Brain microvascular endothelial cell (primary cell): ENCODE measurements around the gene DSPP.

Experiments used
- DNase-seq: peaks from one replicate; pipeline ENCODE4 v3.0.0-alpha.2; 2020
- H3K27ac ChIP-seq: fragments of 250-450 bp; sonication (Bioruptor Pico); 2 replicates; pipeline ENCODE4 v1.5.1; 2020; ENCODE audit warnings: mild to moderate bottlenecking, moderate library complexity
- H3K27me3 ChIP-seq: fragments of 250-450 bp; sonication (Bioruptor Pico); replicated peaks from 2 replicates; pipeline ENCODE4 v1.5.1; 2020; ENCODE audit warnings: mild to moderate bottlenecking
- H3K36me3 ChIP-seq: fragments of 250-450 bp; sonication (Bioruptor Pico); replicated peaks from 2 replicates; pipeline ENCODE4 v1.5.1; 2020; ENCODE audit warnings: mild to moderate bottlenecking
- H3K4me3 ChIP-seq: 2 replicates; pipeline ENCODE4 v1.5.1; 2011; ENCODE audit warnings: low read depth, mild to moderate bottlenecking, control low read depth, low read length, moderate library complexity
- in situ Hi-C: cut with HindIII; loops from 2 replicates; pipeline ENCODE4 v1.10.0; 2017; ENCODE audit warnings: low sequenced_read_pairs, low pct_ligation_motif_present
- TF ChIP-seq, protein P1 (sequence below): IDR thresholded peaks from 2 replicates; pipeline ENCODE4 v1.5.1; 2011; ENCODE audit warnings: low read depth, mild to moderate bottlenecking, moderate library complexity, low read length, control low read depth, inconsistent platforms; ENCODE audit errors: missing control alignments

Gene DSPP

DNA sequence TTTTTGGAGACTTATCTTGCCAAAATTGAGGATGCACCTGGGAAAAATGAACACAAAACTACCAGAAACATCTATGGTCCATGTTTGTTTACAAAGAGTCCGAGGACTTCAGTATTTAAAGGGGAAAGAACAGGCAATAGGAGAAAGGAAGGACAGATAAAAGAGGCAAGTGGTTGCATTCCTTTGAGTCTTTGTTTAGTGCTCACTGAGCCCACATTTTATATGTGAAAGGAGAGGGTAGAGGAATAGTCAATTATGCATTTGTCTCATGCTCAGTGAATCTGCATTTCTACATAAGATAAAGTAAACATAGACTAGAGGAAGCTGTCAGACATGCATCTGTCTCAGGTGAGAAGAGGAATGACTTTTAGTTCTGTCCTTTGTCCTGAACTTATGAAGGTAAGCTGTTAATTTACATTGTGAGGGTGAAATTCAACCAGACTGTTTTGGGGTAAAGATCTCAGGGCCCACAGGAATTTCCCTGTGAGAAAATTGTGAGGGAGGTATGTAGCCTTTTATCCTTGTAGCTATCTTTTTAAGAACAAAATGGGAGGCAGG lies 46.2 kb downstream of the DSPP start:
- H3K27ac ChIP-seq: no peak overlapping the region
- no peak overlapping the region for H3K4me3 ChIP-seq
- TF ChIP-seq, protein P1, sequence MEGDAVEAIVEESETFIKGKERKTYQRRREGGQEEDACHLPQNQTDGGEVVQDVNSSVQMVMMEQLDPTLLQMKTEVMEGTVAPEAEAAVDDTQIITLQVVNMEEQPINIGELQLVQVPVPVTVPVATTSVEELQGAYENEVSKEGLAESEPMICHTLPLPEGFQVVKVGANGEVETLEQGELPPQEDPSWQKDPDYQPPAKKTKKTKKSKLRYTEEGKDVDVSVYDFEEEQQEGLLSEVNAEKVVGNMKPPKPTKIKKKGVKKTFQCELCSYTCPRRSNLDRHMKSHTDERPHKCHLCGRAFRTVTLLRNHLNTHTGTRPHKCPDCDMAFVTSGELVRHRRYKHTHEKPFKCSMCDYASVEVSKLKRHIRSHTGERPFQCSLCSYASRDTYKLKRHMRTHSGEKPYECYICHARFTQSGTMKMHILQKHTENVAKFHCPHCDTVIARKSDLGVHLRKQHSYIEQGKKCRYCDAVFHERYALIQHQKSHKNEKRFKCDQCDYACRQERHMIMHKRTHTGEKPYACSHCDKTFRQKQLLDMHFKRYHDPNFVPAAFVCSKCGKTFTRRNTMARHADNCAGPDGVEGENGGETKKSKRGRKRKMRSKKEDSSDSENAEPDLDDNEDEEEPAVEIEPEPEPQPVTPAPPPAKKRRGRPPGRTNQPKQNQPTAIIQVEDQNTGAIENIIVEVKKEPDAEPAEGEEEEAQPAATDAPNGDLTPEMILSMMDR: no peak
- no peak for DNase-seq
- no peaks in the 10 kb centered on the region for H3K36me3 ChIP-seq
- no peaks in the 10 kb centered on the region for H3K27me3 ChIP-seq
- in situ Hi-C loops: no loop called here

DNA sequence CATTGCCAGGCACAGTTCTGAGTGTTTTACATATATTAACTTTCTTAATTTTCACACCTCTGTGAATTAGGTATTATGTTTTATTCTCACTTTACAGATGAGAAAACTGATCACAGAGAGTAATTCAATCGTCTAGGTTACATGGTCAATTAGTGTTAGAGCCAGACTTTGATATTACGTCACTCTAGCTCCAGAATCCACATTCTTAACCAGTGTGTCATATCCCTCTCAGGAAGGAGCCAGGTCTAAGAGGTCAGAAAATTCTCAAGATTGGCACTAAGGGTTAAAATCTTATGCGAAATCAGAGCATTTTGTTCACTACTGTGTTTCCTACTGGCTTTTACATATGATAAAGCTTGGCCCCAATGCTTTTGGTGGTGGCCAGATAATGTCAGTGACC lies 49.2 kb downstream of the DSPP start:
- DNase-seq: peak; percentile 64
- in situ Hi-C loops: no loop called here
- no peaks in the 10 kb centered on the region for H3K36me3 ChIP-seq
- peak overlapping the region; percentile 7 for H3K27ac ChIP-seq
- no peak overlapping the region for H3K4me3 ChIP-seq
- no peaks in the 10 kb centered on the region for H3K27me3 ChIP-seq
- TF ChIP-seq, protein P1: no peak

DNA sequence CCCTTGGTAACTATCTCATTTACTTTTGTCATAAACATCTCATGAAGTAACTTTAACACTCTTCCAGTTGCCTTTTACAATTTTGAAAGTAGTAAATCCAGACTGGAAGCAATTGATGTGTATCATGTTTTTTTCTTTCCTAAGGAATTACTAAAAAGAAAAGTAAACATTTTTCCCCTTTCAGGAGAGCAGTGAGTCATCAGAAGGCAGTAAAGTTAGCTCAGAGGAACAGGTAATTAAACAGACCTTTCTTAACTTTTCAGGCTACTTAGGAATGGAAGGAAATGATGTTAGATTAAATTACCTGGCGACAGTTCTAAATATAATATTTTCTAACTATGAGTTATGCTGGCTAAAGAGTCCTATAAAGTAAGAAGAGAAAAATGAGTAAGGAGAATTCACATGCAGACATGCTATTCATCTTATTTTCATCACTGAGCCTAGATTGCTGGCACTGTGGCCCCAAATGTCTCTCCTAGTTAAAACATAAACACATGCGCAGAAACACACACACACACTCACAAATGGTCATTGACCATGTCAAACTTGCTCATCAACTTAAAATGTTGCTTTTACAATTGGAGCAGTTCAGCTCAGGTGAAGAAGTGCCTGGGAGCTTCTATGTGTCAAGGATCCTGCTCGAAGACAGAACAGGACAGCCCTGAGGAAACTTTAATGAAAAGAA lies 51.1 kb downstream of the DSPP start:
- DNase-seq: no peak
- H3K27ac ChIP-seq: no peak overlapping the region
- H3K27me3 ChIP-seq: no peaks in the 10 kb centered on the region
- in situ Hi-C loops: no loop called here
- TF ChIP-seq, protein P1: no peak
- H3K36me3 ChIP-seq: no peaks in the 10 kb centered on the region
- no peak overlapping the region for H3K4me3 ChIP-seq

- no peak overlapping the region for H3K4me3 ChIP-seq
- no peak overlapping the region for H3K27ac ChIP-seq
- DNase-seq: no peak
- in situ Hi-C loops: no loop called here
- TF ChIP-seq, protein P1: no peak
- no peaks in the 10 kb centered on the region for H3K36me3 ChIP-seq
- H3K27me3 ChIP-seq: no peaks in the 10 kb centered on the region
These were observed 54.5 kb downstream of the DSPP start for GRCh38 chr4:87662871-87663270.
